GM21360 (cell line): ENCODE data around the gene SLC16A12.
"Not testable (repeated sequence)": the region's sequence is repeated elsewhere in the genome, so short reads cannot be mapped to it uniquely, and the experiment has no call there.

Experiments used
- ATAC-seq: cut with Tn5 transposase; IDR thresholded peaks from one replicate; pipeline ENCODE4 v1.9.1; 2021; ENCODE audit warnings: mild to moderate bottlenecking, moderate library complexity; ENCODE audit not compliant: unreplicated experiment

The SLC16A12 gene

DNA sequence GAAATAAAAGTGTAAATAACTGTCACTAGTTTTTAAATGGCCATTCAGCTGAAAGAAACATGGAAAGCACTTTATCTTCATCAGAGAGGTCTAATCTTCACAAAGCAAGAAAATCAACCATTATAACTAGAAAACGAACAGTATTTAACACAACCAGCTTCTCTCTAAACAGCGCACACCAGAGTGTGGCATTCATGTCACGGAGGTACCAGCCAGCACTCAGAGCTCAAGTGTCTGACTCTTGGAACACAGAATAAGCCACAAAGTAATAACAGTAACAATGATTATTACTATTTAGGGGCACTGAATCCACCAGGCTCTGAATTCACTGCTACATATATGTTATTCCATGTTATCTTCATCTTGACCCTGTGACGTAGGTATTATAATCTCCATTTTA is 60.9 kb downstream of the SLC16A12 start:
- no peak for ATAC-seq

GRCh38 chr10:89471110-89471809 is 64.1 kb downstream of the SLC16A12 start:
- no peak for ATAC-seq

GRCh38 chr10:89470628-89471027 is 64.8 kb downstream of the SLC16A12 start:
- no peak for ATAC-seq

- no peak for ATAC-seq
Observed at GRCh38 chr10:89469517-89469916, 65.9 kb downstream of the SLC16A12 start.

GRCh38 chr10:89468191-89468965 is 67.0 kb downstream of the SLC16A12 start:
- ATAC-seq: no peak

DNA sequence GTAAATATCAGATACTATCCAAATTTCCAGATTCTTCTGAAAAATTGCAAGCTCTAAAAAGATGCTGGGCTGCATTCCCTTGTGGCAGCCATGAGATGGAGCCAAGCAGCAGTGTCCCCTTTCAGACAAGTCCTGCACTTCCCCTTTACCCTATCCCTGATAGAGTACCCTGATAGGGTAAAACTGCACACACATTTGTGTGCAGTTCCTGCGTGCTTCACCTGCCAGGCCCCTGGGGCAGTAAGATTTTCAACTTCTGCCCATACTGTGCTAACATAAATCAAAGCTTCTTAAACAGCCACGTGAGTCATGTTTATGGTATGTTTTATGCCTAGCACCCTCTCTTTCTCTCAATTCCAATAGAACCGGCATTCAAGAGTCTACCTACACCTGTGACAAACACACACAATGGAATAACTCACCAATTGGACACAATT is 68.8 kb downstream of the SLC16A12 start:
- ATAC-seq: no peak

DNA sequence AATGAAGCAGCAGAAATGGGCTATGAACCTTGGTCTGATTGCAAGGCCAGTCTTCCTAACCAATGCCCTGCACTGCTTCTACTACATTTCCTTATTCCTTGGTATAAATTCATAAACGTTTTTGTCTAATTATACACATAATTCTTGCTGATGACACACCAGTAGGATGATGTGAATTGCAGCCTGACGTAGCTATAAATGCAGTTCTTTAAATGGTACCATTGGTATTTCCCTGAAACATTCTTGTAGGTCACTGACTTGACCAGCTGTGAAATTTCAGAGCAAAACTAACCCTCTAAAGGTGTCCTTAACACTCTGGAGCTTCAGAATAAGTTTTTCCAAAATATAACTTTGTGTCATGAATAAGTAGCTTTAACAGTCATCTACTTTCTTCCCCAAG is 70.2 kb downstream of the SLC16A12 start:
- ATAC-seq: no peak

DNA sequence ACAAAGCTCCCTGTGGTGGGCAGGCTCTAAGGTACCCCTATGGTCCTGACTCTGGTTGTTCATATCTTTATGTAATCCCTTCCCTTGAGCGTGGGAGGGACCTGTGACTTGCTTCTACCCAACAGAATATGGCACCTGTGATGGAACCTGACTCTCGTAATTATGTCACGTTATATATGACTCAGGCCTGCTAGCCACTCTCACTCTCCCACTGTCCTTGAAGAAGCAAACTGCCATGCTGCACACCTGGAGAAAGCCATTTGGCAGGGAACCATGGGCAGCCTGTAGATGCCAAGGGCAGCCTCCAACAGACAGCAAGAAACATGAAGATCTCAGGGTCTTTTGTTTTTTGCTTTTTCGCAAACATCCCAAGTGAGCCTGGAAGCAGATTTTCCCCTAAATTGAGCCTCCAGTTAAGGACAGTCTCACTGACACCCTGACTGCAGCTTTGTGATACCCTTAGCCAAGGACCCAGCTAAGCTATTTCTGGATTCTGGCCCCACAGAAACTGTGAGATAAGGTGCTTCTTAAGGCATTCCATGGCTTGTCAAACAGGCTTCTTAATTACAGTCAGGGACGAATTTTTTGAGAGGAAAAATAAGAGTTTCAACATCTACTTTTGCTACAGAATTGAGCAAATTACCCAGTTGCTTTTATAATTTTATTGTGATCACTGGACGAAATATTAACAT is 71.4 kb downstream of the SLC16A12 start:
- ATAC-seq: no peak

GRCh38 chr10:89458784-89459183 is 76.6 kb downstream of the SLC16A12 start:
- ATAC-seq: no peak

DNA sequence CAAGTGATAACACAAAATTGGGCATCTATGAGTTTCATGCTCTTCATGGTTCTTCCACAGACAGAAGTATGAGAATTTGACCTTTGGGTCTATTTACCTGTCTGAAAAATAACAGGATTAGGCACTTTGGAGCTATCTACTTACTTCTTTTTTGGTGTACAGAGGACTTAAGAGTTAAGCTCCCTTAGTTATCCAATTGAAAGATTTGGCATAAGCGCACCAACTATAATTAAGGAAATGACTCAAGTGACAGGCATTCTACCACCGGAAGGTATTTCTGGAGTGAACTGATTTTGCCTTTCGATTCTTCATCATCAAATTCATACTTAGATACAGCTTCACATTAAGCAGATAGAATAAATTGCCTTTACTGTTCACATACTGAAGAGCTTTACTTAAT is 77.1 kb downstream of the SLC16A12 start:
- no peak for ATAC-seq

- no peak for ATAC-seq
Observed at GRCh38 chr10:89454561-89455347, 80.6 kb downstream of the SLC16A12 start.

DNA sequence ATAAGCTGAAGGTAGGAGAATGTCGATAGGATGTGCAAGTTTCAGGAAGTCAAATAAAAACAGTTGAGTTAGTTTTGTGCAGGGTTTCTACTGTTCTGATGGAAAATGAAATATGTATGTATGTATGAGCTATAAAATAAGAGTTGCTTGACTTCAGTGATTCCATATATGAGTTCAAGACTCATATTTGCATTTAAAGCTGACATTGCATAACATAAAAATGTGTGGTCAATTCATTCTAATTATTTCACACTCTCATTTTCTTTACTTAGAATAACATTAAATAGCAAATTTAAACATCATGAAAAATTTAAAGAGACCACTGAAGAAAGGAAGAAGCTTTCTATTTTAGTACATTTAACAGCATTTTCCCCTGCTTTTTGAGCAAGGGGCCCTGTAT is 83.2 kb downstream of the SLC16A12 start:
- no peak for ATAC-seq

DNA sequence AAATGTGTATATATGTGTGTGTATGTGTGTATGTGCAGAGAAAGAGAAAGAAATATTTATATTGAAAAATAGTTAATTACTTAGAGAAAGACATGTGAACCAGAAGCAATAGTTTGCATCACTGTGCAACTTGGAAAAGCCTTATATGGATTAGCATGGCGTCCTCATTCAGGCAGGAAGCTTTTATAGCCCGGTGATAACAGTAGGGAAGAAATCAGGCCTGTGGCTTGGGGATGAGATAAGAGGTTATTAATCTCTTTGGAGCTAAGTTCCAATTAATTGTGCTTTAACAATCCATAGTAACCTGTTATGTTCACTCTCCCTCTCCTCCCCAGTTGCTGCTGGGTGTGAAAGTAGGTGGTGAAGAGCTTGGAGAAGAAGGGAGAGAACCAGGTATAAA is 84.5 kb downstream of the SLC16A12 start:
- ATAC-seq: no peak

GRCh38 chr10:89444819-89445218 is 90.6 kb downstream of the SLC16A12 start:
- not testable (repeated sequence) for ATAC-seq

DNA sequence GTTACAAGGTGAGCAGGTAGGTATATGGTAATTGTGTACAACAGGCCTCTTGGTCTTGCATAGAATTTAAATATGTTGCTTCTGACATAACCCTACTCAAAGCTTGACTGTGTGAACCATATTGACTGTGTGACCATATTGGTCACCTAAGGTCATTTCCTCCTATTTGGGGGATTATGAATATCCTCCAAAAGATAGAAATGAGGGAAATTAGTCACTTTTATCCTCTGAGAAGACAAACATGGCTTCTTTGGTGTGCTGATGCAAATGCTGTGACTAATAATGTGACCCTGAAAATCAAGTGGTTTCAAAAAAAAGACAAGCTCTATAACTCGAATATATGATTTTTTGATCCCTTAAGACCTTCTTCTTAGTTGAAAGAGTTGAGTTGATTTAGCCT is 93.1 kb downstream of the SLC16A12 start:
- no peak for ATAC-seq

GRCh38 chr10:89440226-89441009 is 95.0 kb downstream of the SLC16A12 start:
- no peak for ATAC-seq

- no peak for ATAC-seq
Observed at GRCh38 chr10:89438525-89438924, 96.9 kb downstream of the SLC16A12 start.

DNA sequence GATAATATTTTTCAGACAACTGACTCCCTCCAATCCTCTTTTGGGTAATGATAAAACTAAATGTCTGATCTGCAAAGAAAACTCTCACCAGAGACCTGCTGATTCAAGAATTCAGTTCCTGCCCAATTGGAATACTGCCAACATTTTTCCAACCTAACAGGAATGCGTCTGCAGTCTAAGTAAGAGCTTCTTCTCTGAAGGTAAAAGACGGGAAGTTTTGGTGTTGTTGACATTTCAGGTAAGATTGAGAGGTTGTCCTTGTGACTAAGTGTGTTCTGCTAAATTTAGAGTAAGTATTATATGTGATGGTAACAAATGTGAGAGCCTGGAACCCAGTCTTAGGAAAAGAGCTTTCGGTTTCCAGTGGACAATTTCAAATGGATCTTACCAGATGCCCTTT is 103.4 kb downstream of the SLC16A12 start:
- no peak for ATAC-seq

DNA sequence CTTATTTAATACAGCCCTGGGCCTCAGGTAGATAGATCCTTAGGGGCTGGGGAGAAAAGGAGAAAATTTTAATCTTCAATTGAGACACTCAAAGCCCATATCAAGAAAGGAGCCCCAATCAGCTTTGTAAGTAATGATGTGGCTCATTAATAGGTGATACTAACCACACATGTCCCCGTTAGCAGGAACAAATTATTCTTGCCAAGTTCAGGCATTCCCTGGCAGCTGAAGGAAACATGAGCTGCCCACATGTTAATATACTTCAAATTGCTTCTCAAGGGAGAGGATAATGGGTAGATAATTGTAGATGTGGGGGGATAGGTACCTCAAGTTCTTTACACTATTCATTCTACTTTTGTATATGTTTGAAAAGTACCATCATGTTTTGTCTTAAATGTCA is 106.5 kb downstream of the SLC16A12 start:
- ATAC-seq: no peak

DNA sequence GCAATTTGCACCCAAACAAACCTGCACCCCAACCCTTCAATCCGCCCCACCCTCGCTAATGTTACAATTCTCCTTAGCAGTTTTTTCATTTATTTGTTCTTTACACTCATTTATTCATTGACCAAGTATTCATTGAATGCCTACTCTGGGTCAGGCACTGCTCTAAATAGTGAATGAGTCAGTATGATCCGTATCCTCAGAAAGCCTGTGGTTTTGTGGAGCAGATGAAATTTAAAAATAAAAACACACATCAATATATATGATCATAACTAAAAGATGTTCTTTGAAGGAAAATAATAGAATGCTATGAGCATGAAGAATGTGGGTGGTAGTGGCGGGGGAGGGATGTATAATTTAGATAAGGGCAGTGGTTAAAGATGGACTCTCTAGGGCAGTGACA is 107.8 kb downstream of the SLC16A12 start:
- ATAC-seq: no peak
